ENCODE results near the gene MN1. TPM values are rescaled to one million over a fixed set of nuclear protein-coding genes. Genes with fewer than 3 reads are reported as not detected.

MN1 gene
- total and polyA plus RNA-seq, 2 of the 8 experiments (the other 6 are each of a cell fraction or from before 2014, with no cell fraction given) = 3.1 to 4.9 TPM

GRCh38 chr22:27711756-27712155 lies 89.8 kb downstream of the MN1 start (continued):
- TF ChIP-seq E2F6 (IDR thresholded peaks at IDR 0.05) (no peak), SIX5 (IDR thresholded peaks at IDR 0.05; ENCODE audit: low read depth, low read length) (no peak)
